ENCODE data around the gene ARAP2. TPM values are rescaled to one million over a fixed set of nuclear protein-coding genes. Genes with fewer than 3 reads are reported as not detected.

Gene ARAP2
- total and polyA plus RNA-seq, 2 experiments from 2014 or later, result 5.9 to 22.7 TPM

DNA sequence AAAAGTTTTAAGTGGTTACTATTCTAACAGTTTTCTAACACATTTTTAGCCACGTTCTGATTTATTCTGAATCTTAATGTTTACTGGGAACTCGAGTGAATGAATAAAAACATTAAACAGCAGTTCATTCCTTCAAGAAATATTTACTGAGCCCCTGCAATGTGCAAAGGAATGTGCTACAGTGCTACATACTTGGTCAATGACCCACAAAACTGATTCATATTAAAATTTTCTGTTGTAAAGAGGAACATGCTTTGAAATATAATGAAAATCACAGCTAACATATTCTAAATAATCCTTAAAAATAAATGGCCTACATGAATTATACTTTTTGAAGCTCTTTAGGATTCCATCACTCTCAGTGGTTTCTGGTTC lies 78.7 kb downstream of the ARAP2 start:
- WGBS (ENCODE audit: low lambda C conversion rate, missing lambda C conversion rate), result 81% methylated on average over 2 of the region's 2 CpGs

DNA sequence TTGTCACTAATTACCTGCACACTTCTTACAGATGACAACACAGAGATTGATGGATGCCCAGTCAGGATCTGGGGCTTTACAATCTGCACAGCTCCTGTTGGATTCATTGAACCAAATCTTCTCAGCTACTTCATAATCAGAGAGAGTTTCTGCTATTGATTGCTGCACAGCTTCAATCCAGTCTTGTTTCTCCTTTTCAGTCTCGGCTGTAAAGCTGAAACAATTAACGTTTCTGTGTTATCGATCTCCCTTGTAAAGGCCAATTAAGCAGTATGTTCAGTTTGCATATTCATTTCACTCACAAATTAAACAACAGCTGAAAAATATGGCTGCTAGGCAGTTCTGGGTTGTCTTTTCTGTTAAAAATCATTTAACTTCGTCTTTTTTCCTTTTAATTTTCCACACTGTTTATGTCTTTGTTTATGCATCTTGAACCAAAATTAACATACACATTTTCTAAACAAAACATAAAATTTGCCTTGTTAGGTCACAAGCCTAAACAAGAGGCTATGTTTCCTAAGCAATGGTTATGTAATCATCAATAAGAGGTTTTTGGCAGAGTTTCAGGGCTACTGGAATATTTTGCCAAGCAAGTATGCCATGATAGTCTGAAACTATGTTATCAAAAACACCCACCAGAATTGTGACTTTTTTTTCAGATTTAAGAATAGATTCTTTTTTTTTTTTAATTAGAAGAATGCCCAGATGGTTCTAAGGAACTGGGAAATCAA lies 79.2 kb downstream of the ARAP2 start:
- no peak overlapping the region for H3K4me2 ChIP-seq
- no peak for DNase-seq (ENCODE audit: low spot score)
- no peaks in the 10 kb centered on the region for H4K20me1 ChIP-seq (ENCODE audit: insufficient read depth, poor library complexity, severe bottlenecking)
- no peaks in the 10 kb centered on the region for H3K79me2 ChIP-seq
- no peak overlapping the region for H3K4me3 ChIP-seq
- TF ChIP-seq EZH2 (IDR thresholded peaks at IDR 0.05; ENCODE audit: borderline replicate concordance), result no peak
- TF ChIP-seq EZH2phosphoT487 (IDR thresholded peaks at IDR 0.05; ENCODE audit: low read depth, severe bottlenecking, unreplicated experiment), result no peak
- TF ChIP-seq, protein P1, sequence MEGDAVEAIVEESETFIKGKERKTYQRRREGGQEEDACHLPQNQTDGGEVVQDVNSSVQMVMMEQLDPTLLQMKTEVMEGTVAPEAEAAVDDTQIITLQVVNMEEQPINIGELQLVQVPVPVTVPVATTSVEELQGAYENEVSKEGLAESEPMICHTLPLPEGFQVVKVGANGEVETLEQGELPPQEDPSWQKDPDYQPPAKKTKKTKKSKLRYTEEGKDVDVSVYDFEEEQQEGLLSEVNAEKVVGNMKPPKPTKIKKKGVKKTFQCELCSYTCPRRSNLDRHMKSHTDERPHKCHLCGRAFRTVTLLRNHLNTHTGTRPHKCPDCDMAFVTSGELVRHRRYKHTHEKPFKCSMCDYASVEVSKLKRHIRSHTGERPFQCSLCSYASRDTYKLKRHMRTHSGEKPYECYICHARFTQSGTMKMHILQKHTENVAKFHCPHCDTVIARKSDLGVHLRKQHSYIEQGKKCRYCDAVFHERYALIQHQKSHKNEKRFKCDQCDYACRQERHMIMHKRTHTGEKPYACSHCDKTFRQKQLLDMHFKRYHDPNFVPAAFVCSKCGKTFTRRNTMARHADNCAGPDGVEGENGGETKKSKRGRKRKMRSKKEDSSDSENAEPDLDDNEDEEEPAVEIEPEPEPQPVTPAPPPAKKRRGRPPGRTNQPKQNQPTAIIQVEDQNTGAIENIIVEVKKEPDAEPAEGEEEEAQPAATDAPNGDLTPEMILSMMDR (IDR thresholded peaks at IDR 0.05; ENCODE audit: poor library complexity), result no peak
- 86% methylated on average over 4 of the region's 4 CpGs for WGBS (ENCODE audit: low lambda C conversion rate, missing lambda C conversion rate)
- H3K4me1 ChIP-seq (ENCODE audit: insufficient read depth), result no peaks in the 10 kb centered on the region
- H2AFZ ChIP-seq, result no peak overlapping the region
- H3K9me2 ChIP-seq (replicated peaks; ENCODE audit: insufficient read depth), result no peaks in the 10 kb centered on the region
- H3K27me3 ChIP-seq, result no peaks in the 10 kb centered on the region
- H3K36me3 ChIP-seq (replicated peaks; ENCODE audit: insufficient read depth, low read depth), result no peaks in the 10 kb centered on the region
- H3K9me3 ChIP-seq (ENCODE audit: low read depth), result no peaks in the 10 kb centered on the region
- H3K27ac ChIP-seq, result no peak overlapping the region

More for the DNA sequence above, 78.7 kb downstream of the ARAP2 start:
- Histone ChIP-seq H3K9me2 (replicated peaks; ENCODE audit: insufficient read depth) (no peaks in the 10 kb centered on the region), H3K4me1 (ENCODE audit: insufficient read depth) (no peaks in the 10 kb centered on the region), H3K79me2 (no peaks in the 10 kb centered on the region), H3K9me3 (ENCODE audit: low read depth) (no peaks in the 10 kb centered on the region), H3K27me3 (no peaks in the 10 kb centered on the region), H3K4me3 (no peak overlapping the region), H3K36me3 (replicated peaks; ENCODE audit: insufficient read depth, low read depth) (no peaks in the 10 kb centered on the region), H4K20me1 (ENCODE audit: insufficient read depth, poor library complexity, severe bottlenecking) (no peaks in the 10 kb centered on the region), H3K27ac (no peak overlapping the region), H2AFZ (no peak overlapping the region), H3K4me2 (no peak overlapping the region)
- DNase-seq (ENCODE audit: low spot score), result no peak
- TF ChIP-seq, protein P1 (IDR thresholded peaks at IDR 0.05; ENCODE audit: poor library complexity), result no peak
- no peak for TF ChIP-seq EZH2 (IDR thresholded peaks at IDR 0.05; ENCODE audit: borderline replicate concordance)
- no peak for TF ChIP-seq EZH2phosphoT487 (IDR thresholded peaks at IDR 0.05; ENCODE audit: low read depth, severe bottlenecking, unreplicated experiment)

DNA sequence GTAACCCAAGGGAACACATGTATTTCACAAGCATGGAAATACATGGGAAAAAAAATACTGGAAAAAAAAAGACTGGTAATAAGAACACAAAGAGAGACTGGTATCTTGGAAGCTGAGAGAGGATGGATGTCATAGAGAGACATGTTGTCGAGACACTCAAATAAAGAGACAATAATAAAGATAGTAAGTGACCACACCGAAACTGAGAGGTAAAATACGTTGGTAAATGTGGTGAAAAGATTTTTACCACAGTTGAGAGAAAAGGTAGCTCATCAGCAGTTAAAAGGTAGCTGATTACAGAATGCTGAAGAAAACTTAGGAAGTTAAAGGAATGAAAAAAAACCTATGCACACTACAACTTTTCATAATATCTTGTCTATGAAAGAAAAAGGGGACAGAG lies 81.1 kb downstream of the ARAP2 start:
- no peaks in the 10 kb centered on the region for H4K20me1 ChIP-seq (ENCODE audit: insufficient read depth, poor library complexity, severe bottlenecking)
- H3K27ac ChIP-seq, result no peak overlapping the region
- no peaks in the 10 kb centered on the region for H3K9me2 ChIP-seq (replicated peaks; ENCODE audit: insufficient read depth)
- no peaks in the 10 kb centered on the region for H3K27me3 ChIP-seq
- H3K36me3 ChIP-seq (replicated peaks; ENCODE audit: insufficient read depth, low read depth), result no peaks in the 10 kb centered on the region
- no peak for TF ChIP-seq EZH2phosphoT487 (IDR thresholded peaks at IDR 0.05; ENCODE audit: low read depth, severe bottlenecking, unreplicated experiment)
- TF ChIP-seq, protein P1 (IDR thresholded peaks at IDR 0.05; ENCODE audit: poor library complexity), result no peak
- TF ChIP-seq EZH2 (IDR thresholded peaks at IDR 0.05; ENCODE audit: borderline replicate concordance), result no peak
- no peak for DNase-seq (ENCODE audit: low spot score)
- no peak overlapping the region for H3K4me3 ChIP-seq
- 85% methylated on average over 3 of the region's 3 CpGs for WGBS (ENCODE audit: low lambda C conversion rate, missing lambda C conversion rate)
- H3K79me2 ChIP-seq, result no peaks in the 10 kb centered on the region
- no peak overlapping the region for H2AFZ ChIP-seq
- no peaks in the 10 kb centered on the region for H3K9me3 ChIP-seq (ENCODE audit: low read depth)
- H3K4me1 ChIP-seq (ENCODE audit: insufficient read depth), result no peaks in the 10 kb centered on the region
- no peak overlapping the region for H3K4me2 ChIP-seq
